DND-41 (cell line): ENCODE results near the gene GCDH.
A peak's percentile ranks its signal among the peaks of the same experiment; 100 is the strongest.

Experiments used
- ATAC-seq: fragments of 200-7000 bp; cut with Tn5 transposase; 3 replicates; pipeline ENCODE4 v1.9.1; 2021; ENCODE audit warnings: low read depth; ENCODE audit not compliant: insufficient read depth
- DNase-seq: peaks from one replicate; pipeline ENCODE4 v3.0.0-alpha.2; 2020
- H2AFZ ChIP-seq: 2 replicates; pipeline ENCODE4 v1.6.0; 2012; ENCODE audit warnings: low read depth, low read length
- H3K27ac ChIP-seq: 2 replicates; pipeline ENCODE4 v1.5.1; 2012; ENCODE audit warnings: low read length, inconsistent platforms
- H3K27me3 ChIP-seq: fragments of 200-600 bp; sonication (generic); 2 replicates; pipeline ENCODE4 v1.6.0; 2012; ENCODE audit warnings: low read length, mild to moderate bottlenecking, inconsistent platforms; ENCODE audit not compliant: insufficient read depth, poor library complexity
- H3K36me3 ChIP-seq: 2 replicates; pipeline ENCODE4 v1.5.1; 2012; ENCODE audit warnings: low read length, inconsistent platforms; ENCODE audit not compliant: insufficient read depth
- H3K4me1 ChIP-seq: 2 replicates; pipeline ENCODE4 v1.5.1; 2012; ENCODE audit warnings: mild to moderate bottlenecking, low read length; ENCODE audit not compliant: insufficient read depth
- H3K4me2 ChIP-seq: 2 replicates; pipeline ENCODE4 v1.6.0; 2012; ENCODE audit warnings: mild to moderate bottlenecking, moderate library complexity, low read length, inconsistent platforms; ENCODE audit not compliant: insufficient read depth
- H3K4me3 ChIP-seq, 2 experiments: fragments of 200-600 bp in 1 of 2; shearing (Covaris generic) in 1 of 2; 2 replicates each; pipeline ENCODE4 v1.5.1; 2012 to 2016; ENCODE audit warnings: inconsistent platforms in 2 of 2, low read length in 2 of 2, mild to moderate bottlenecking in 2 of 2, low read depth in 1 of 2, moderate library complexity in 1 of 2
- H3K79me2 ChIP-seq: 2 replicates; pipeline ENCODE4 v1.6.0; 2012; ENCODE audit warnings: low read length, inconsistent platforms; ENCODE audit not compliant: insufficient read depth
- H3K9ac ChIP-seq: 2 replicates; pipeline ENCODE4 v1.6.0; 2012; ENCODE audit warnings: low read depth, mild to moderate bottlenecking, inconsistent platforms, low read length, moderate library complexity
- H3K9me3 ChIP-seq: 2 replicates; pipeline ENCODE4 v1.5.1; 2012; ENCODE audit warnings: low read length, moderate library complexity, mild to moderate bottlenecking, inconsistent platforms; ENCODE audit not compliant: insufficient read depth, severe bottlenecking
- H4K20me1 ChIP-seq: 2 replicates; pipeline ENCODE4 v1.6.0; 2012; ENCODE audit warnings: low read length; ENCODE audit not compliant: insufficient read depth
- EZH2 ChIP-seq: IDR thresholded peaks from 3 replicates; pipeline ENCODE4 v1.6.1; 2012; ENCODE audit warnings: borderline replicate concordance, low read depth, mild to moderate bottlenecking, moderate library complexity, low read length, inconsistent platforms; ENCODE audit not compliant: severe bottlenecking
- TF ChIP-seq, protein P1 (sequence below): IDR thresholded peaks from 2 replicates; pipeline ENCODE4 v1.5.1; 2012; ENCODE audit warnings: borderline replicate concordance, low read length, moderate library complexity, mild to moderate bottlenecking; ENCODE audit not compliant: poor library complexity, severe bottlenecking; ENCODE audit errors: extremely low read depth

Gene GCDH

DNA sequence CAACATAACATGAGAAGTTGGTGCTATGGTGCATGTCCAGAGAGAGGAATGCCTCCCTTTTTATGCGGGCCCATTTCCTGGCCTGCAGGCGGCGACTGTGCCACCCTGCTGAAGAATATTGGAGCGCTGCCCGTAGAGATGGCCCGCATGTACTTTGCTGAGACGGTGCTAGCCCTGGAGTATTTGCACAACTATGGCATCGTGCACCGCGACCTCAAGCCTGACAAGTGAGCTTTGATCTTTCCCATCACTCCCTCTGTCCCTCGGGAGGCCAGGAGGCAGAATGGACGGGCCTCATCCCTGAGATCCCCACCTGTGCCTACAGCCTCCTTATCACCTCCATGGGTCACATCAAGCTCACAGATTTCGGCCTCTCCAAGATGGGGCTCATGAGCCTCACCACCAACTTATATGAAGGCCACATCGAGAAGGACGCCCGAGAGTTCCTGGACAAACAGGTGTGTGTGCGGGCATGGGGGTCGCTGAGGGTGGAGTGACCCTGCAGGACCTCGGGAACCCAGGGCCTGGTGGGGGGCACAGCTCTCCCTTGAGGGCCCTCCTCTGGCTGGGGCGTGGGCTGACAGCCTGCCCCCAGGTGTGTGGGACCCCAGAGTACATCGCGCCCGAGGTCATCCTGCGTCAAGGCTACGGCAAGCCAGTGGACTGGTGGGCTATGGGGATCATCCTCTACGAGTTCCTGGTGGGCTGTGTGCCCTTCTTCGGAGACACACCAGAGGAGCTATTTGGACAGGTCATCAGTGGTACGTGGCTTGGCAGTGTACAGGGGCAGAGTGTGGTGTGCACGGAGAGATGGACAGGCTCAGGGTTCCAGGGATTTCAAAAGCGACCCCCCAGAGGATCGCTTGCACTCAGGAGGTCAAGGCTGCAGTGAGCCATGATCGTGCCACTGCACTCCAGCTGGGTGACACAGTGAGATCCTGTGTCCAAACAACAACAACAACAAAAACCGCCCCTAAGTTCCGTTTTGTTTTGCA lies 25.9 kb upstream of the GCDH start:
- H3K27me3 ChIP-seq: no peaks in the 10 kb centered on the region
- TF ChIP-seq, protein P1, sequence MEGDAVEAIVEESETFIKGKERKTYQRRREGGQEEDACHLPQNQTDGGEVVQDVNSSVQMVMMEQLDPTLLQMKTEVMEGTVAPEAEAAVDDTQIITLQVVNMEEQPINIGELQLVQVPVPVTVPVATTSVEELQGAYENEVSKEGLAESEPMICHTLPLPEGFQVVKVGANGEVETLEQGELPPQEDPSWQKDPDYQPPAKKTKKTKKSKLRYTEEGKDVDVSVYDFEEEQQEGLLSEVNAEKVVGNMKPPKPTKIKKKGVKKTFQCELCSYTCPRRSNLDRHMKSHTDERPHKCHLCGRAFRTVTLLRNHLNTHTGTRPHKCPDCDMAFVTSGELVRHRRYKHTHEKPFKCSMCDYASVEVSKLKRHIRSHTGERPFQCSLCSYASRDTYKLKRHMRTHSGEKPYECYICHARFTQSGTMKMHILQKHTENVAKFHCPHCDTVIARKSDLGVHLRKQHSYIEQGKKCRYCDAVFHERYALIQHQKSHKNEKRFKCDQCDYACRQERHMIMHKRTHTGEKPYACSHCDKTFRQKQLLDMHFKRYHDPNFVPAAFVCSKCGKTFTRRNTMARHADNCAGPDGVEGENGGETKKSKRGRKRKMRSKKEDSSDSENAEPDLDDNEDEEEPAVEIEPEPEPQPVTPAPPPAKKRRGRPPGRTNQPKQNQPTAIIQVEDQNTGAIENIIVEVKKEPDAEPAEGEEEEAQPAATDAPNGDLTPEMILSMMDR: no peak
- TF ChIP-seq EZH2: no peak
- no peaks in the 10 kb centered on the region for H3K79me2 ChIP-seq
- H2AFZ ChIP-seq: no peak overlapping the region
- H3K9ac ChIP-seq: no peak overlapping the region
- H3K9me3 ChIP-seq: no peaks in the 10 kb centered on the region
- H3K4me3 ChIP-seq: no peak overlapping the region
- H3K27ac ChIP-seq: no peak overlapping the region
- H3K4me2 ChIP-seq: no peak overlapping the region
- H3K36me3 ChIP-seq: peaks cover 5% of the 10 kb centered on the region
- DNase-seq (no peak), ATAC-seq (no peak)
- H4K20me1 ChIP-seq: no peaks in the 10 kb centered on the region
- H3K4me1 ChIP-seq: peaks cover 14% of the 10 kb centered on the region

DNA sequence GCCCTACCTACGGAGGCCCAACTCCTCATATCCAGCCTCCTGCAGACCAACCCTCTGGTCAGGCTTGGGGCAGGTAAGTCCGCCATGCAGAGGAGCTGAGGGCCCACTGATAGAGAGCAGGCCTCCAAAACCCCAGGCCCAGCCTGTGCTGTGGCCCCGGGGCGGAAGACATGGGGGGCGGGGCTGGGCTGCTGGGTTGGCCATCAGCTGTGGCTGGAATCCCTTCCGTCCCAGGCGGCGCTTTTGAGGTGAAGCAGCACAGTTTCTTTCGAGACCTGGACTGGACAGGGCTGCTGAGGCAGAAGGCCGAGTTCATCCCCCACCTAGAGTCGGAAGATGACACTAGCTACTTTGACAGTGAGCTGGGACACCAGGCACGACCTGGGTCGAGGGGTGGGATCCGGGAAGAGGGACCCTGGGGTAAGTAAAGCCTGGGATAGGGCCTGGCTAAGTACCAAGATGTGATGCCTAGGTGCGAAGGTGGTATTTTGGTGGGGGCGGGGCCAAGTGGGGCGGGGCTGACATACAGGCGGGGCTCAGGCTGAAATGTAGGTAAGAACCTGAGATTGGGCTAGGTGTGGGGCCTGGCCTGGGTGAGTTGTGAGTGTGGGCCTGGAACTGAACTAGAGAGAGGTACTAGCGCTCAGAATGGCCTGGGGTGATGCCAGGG lies 25.1 kb upstream of the GCDH start:
- H4K20me1 ChIP-seq: no peaks in the 10 kb centered on the region
- H3K9ac ChIP-seq: no peak overlapping the region
- H3K27me3 ChIP-seq: no peaks in the 10 kb centered on the region
- no peaks in the 10 kb centered on the region for H3K79me2 ChIP-seq
- no peak overlapping the region for H3K4me3 ChIP-seq
- no peak overlapping the region for H2AFZ ChIP-seq
- TF ChIP-seq, protein P1: no peak
- TF ChIP-seq EZH2: no peak
- H3K4me1 ChIP-seq: peaks cover 14% of the 10 kb centered on the region
- H3K4me2 ChIP-seq: no peak overlapping the region
- peaks cover 5% of the 10 kb centered on the region for H3K36me3 ChIP-seq
- no peak for DNase-seq
- no peak for ATAC-seq
- H3K27ac ChIP-seq: no peak overlapping the region
- no peaks in the 10 kb centered on the region for H3K9me3 ChIP-seq

DNA sequence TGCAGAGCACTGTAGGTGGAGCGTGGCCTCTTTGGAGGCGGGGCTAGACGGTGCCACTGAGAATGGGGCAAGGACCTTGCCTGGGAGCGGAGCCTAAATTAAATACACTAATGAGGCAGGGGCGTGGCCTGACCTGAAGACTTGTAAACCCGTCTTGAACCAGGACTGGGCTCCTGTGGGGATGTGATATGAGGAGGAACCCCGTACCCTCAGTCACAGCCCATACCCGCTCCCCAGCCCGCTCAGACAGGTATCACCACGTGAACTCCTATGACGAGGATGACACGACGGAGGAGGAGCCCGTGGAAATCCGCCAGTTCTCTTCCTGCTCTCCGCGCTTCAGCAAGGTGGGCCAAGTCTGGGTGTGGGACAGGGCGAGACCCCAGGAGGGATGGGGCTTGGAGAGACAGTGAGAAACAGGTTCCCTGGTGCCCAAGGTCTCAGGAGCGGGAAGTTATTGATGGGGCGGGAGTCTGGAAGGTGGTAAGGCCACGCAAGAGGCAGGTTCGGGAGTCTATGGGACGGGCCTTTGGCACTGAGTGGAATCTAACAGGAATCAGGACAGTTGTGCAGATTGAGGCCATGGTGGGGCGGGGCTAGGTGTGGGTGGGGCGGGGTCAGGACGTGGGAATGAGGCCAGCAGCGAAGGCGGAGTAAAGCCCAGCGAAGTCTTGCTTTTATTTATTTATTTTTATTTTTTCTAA lies 24.4 kb upstream of the GCDH start:
- no peaks in the 10 kb centered on the region for H3K79me2 ChIP-seq
- no peaks in the 10 kb centered on the region for H4K20me1 ChIP-seq
- no peak overlapping the region for H3K4me3 ChIP-seq
- no peak overlapping the region for H3K9ac ChIP-seq
- H3K4me2 ChIP-seq: peak overlapping the region; percentile 71
- H2AFZ ChIP-seq: no peak overlapping the region
- H3K36me3 ChIP-seq: peaks cover 5% of the 10 kb centered on the region
- no peak for DNase-seq
- no peak overlapping the region for H3K27ac ChIP-seq
- H3K4me1 ChIP-seq: peaks cover 14% of the 10 kb centered on the region
- no peaks in the 10 kb centered on the region for H3K27me3 ChIP-seq
- TF ChIP-seq EZH2: no peak
- TF ChIP-seq, protein P1: no peak
- H3K9me3 ChIP-seq: no peaks in the 10 kb centered on the region
- ATAC-seq: no peak
